GM18499 (cell line): ENCODE data around the gene CD3G.
"Not testable (repeated sequence)": the region's sequence is repeated elsewhere in the genome, so short reads cannot be mapped to it uniquely, and the experiment has no call there.

Experiments
- ATAC-seq: cut with Tn5 transposase; IDR thresholded peaks from one replicate; pipeline ENCODE4 v1.9.1; 2021; ENCODE audit warnings: moderate number of reproducible peaks; ENCODE audit not compliant: insufficient read depth, unreplicated experiment

CD3G gene

DNA sequence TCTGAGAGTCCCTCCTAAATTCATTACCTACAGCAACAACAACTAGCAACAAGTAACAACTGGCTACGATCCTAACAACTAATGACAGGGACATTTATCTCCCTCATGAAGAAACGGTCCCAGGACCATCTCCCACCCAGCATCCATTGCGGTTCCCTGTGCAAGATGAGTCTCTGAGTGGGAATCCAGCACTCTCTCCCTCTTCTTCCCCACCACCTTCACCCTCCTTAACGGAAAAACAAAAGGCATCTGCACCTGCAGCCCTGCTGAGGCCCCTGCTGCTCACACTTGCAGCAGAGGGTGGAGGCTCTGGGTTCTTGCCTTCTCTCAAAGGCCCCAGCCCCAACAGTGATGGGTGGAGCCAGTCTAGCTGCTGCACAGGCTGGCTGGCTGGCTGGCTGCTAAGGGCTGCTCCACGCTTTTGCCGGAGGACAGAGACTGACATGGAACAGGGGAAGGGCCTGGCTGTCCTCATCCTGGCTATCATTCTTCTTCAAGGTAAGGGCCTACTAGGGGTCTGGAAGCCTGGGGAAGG lies at the start of gene CD3G:
Gene CD3G, plus strand, starts transcription at position 364 of the 535 bp plus-strand sequence. Its CDS starts 80 bp downstream, at position 444.
- no peak for ATAC-seq

DNA sequence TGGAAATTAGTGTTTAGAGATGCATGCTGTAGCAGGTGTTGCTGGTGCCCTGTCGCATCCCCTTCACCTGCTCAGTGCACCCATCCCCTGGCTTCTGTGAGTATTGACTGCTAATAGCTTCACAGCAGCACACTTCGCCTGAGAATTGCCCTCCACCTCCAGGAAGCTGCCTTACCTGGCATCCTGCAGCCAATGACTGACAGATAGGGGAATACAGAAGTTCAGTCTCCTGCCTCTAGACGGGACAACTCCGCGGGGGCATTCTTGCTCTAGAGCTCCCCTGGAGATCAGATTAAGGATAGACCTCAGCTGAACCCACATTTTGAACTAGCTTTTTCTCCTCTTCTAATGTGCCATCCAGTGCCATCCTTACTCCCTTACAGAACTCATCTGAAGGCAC lies 48.9 kb upstream of the CD3G start:
- no peak for ATAC-seq

DNA sequence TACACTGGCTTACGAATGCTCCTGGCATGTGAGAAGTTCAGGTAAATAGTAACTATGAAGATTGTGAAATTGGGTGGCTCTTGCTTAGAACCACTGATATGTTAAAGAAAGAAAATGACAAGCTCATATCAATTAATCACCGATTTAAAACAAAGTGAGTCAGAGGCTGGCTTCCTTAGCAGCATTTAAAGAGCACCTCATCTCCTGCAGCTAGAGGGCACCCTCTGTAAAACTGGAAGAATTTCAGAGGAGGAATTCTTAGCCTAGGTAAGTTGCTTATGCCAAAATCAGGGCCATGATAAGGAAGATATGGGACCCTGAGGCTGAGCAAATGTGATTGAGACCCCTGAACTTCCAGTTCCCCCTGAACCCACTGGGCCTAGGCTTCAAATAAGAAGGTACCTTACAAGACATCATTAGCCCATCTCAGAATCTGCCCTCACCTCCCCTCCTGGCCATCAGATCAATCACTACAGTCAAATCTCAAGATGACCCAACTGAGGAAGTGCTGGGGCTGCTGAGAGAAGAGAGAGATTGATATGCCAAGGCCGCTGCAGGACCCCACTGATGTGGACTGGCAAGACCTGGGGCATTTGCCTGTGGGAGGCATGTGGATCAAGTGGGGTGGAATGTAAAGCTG lies 48.2 kb upstream of the CD3G start:
- ATAC-seq, result no peak

DNA sequence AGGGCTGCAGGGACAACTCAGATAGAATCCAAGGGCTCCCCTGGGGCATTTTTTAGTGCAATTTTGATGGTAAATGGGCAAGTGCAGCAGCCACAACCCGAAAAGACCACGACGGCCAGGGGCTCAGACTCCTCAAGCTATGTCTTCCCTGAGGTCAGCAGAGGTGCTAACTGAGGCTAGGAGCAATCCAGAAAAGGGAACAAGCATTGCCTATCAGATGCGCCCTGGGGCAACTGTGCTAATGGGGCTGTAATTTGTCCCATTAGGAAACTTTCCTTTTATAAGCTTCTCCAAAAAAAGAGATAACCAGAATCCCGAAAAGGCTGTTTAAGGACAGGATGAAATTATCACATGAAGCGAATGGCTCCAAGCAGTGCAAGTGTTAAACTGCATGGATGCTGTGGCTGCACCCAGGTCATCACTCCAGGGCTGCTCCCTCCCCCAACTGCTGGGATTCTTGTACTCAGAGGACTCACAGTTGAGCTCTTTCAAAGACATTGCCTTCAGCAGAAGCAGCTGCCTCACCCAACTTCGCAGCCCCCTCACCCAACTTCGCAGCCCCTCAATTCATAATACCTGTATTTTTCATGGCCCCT lies 42.4 kb upstream of the CD3G start:
- ATAC-seq, result no peak

DNA sequence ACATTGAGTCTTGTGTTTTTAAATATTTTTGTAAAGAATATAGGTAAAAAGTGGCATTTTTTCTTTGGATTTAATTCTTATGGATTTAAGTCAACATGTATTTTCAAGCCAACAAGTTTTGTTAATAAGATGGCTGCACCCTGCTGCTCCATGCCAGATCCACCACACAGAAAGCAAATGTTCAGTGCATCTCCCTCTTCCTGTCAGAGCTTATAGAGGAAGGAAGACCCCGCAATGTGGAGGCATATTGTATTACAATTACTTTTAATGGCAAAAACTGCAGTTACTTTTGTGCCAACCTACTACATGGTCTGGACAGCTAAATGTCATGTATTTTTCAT lies 39.9 kb upstream of the CD3G start:
- no peak for ATAC-seq

DNA sequence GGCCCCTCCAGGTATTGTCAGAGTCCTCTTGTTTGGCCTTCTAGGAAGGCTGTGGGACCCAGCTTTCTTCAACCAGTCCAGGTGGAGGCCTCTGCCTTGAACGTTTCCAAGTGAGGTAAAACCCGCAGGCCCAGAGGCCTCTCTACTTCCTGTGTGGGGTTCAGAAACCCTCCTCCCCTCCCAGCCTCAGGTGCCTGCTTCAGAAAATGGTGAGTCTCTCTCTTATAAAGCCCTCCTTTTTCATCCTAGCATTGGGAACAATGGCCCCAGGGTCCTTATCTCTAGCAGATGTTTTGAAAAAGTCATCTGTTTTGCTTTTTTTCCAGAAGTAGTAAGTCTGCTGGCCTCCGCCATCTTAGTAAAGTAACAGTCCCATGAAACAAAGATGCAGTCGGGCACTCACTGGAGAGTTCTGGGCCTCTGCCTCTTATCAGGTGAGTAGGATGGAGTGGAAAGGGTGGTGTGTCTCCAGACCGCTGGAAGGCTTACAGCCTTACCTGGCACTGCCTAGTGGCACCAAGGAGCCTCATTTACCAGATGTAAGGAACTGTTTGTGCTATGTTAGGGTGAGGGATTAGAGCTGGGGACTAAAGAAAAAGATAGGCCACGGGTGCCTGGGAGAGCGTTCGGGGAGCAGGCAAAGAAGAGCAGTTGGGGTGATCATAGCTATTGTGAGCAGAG lies 39.4 kb upstream of the CD3G start, which contains the start of gene CD3E:
Gene CD3E, plus strand, starts transcription at position 163 of the 681 bp plus-strand sequence. Its CDS starts 223 bp downstream, at position 386.
- no peak for ATAC-seq

DNA sequence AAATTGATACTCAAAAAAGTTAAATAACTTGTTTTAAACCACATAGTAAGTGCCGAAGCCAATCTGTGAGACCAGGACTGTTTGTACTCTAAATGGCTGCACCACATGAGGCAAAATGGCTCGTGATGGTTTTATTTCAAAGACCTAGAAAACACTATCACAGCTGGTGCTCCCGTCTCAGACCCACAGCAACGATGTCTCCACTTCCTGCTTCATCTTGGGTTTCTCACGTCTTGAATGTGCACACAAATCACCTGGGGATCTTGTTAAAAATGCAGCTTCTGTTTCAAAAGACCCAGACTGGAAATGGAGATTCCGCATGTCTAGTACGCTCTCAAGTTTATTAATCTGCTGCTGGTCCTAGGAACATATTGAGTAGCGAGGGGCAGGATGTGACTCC lies 38.4 kb upstream of the CD3G start:
- ATAC-seq, result no peak

DNA sequence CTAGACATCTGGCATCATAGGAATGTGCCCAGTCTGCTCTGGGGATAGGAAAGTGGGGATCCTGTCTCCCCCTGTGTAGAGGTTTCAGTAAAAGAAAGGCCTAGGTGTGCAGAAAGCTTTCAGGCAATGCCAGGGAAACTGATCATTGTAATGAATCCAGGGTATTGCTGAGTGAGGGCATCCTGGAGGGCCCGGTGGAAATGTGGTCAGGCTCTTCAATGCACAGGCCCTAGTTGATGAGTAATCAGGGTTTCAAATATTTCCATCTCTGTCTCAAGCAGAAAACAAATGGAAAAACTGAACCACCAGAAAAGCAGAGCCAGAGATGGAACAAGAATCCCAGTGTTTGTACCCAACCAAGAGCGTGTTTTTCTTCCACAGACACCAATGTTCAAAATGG lies 37.6 kb upstream of the CD3G start:
- ATAC-seq, result no peak

DNA sequence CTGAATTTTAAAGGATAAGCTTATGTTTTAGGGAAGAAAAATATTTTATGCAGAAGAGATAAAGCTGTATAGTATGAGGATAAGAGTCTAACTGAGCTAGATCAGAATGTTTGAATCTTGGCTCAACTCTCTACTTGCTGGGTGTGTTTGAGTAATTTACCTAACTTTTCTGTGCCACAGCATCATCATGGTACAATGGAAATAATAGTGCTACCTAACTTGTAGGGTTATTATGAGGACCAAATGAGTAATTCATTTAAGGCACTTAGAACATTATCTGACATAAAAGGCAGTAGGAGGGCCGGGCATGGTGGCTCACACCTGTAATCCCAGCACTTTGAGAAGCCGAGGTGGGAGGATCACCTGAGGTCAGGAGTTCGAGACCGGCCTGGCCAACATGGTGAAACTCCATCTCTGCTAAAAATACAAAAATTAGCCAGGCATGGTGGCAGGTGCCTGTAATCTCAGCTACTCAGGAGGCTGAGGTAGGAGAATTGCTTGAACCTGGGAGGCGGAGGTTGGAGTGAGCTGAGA lies 35.1 kb upstream of the CD3G start:
- ATAC-seq, result not testable (repeated sequence)

DNA sequence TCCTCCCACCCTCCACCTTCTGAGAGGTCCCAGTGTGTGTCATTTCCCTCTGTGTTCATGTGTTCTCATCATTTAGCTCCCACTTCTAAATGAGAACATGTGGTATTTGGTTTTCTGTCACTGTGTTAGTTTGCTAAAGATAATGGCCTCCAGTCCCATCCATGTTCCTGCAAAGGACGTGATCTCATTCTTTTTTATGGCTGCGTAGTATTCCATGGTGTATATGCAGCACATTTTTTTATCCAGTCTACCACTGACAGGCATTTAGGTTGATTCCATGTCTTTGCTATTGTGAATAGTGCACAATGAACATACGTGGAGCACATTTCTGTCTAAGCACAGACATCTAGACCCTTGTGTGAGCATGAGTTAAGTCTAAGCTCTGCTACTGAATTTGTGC lies 33.9 kb upstream of the CD3G start:
- ATAC-seq, result no peak

DNA sequence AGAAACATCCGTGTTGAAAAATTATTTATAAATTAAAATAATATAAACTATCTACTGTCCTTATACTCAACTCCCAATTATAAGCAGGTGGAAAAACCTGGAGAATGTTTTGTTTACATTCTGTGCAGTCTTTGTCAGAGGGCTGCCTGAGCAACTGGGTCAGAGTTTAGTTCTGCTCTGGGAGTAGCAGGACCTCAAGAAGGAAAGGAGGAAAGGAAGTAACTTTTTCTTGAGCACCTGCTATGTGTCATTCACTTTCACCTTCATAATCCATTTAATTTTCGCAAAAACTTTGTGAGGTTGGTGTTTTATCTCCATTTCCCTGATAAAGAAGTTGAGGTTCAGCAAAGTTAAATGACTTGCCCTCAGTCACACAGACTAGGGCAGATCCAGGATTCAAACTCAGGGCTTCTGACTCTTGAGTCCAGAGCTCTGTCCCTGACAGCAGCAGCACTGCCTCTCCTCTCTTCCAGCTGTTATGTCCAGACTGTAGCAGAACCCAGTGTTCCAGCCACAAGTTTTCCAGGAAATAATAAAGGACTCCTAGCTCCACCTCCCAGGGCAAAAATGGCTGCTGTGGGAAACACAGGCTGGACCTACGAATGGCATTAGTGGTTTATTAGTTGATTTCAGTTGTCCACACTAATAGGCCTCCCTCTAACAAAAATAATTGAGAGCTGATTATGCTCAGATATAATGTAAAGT lies 33.2 kb upstream of the CD3G start:
- ATAC-seq, result no peak

DNA sequence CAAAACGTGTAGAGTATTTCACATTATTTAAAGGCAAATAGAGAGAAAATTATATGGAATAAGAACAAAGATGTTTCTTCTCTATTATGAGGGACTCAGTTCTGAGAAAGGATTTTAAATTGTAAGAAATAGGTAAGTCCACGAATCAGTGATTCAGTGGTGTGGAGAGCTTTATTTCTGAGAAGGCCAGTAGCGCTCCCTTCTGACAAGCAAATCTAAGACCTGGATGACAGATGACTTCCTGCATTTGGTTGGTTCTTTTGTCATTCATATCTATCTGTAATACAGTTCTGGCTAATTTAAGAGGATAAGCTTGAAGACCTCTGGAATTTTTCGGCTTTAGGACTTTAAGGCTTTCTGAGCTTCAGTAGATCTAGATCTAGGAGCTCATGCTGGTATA lies 32.6 kb upstream of the CD3G start:
- no peak for ATAC-seq

DNA sequence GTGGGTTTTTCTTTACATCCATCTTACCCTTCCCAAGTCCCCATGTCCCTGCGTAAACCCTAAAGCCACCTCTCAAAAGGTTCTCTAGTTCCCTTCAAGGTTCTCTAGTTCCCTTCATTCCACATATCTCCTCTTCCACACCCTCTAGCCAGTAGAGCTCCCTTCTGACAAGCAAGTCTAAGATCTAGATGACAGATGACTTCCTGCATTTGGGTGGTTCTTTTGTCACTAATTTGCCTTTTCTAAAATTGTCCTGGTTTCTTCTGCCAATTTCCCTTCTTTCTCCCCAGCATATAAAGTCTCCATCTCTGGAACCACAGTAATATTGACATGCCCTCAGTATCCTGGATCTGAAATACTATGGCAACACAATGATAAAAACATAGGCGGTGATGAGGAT lies 31.8 kb upstream of the CD3G start:
- no peak for ATAC-seq

DNA sequence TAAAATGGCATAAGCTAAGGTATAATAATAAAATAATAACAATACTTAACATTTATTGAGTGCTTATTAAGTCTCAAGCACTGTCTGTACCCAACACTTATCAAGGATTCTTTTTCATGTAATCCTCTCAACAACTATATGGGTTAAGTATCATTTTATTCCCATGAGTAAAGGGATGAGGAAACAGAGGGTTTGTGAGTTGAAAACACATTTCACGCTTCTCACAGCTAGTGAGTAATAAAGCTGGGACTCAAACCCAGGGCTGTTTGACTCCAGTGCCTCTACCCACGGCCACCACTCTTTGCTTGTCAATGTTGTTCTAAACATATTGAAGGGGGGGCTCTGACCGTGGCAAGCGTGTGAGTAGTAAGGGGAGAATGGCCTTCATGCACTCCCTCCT lies 30.9 kb upstream of the CD3G start:
- ATAC-seq, result no peak

DNA sequence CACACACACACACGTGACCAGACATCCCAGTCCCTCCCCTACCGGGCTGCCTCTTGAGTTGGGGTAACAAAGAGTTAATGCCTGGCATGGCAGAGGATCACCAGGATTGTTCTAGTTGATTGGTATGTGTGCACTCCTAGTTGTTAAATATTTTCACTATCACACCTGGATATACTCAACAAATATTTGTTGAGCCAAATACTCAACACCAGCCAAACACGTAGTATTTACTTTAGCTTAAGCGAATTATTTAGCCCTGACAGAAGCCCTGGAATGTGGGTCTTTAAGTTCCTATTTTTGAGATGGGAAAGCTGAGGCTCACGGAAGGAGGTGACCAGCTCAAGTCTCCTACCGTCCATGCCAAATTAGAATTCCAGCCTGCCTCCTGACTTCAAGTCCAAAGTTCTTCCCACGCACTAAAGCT lies 29.1 kb upstream of the CD3G start:
- no peak for ATAC-seq

DNA sequence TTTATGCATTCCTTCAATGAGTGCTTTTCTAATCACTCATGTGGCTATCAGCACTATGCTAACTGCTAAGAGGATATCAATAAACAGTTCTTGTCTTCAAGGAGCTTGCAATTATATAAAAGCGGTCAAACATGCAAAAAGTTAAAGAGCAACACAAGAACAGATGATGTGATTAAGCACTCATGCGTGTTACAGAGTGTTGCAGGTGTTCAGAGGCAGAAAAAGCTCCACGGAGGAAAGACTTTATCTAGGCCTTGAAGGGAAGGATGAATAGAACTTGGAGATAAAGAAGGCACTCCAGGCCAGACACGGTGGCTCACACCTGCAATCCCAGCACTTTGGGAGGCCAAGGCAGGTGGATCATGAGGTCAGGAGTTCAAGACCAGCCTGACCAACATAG lies 26.0 kb upstream of the CD3G start:
- no peak for ATAC-seq

DNA sequence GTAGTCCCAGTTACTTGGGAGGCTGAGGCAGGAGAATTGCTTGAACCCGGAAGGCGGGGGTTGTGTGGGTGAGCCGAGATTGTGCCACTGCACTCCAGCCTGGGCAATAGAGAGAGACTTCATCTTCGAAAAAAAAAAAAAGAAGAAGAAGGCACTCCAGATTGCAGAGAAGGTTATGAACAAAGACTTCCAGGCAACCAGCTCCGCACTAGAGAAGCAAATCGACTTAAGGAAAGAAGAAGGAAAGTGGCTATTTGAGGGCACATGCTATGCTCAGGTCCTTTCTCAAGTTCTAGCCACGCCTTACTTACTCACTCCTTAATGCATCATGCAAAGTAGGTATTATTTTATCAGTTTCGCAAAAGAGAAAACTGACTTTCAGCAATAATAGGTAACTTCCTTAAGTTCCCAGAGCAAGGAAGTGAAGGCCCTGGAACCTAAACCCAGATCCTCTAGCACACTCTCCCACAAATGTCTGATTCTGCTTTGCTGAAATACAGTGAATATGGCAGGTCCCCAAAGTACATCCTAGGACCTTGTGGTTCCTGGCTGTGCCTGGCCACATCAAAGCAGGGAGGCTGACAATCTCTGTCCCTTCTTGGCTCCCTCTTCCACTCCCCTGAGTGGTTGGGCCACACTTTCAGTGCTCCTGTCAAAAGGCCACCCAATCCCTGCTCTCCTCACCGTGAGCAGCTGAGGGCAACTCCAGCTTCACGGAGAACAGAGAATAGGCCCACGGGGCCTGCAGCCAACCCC lies 25.4 kb upstream of the CD3G start:
- ATAC-seq, result no peak

DNA sequence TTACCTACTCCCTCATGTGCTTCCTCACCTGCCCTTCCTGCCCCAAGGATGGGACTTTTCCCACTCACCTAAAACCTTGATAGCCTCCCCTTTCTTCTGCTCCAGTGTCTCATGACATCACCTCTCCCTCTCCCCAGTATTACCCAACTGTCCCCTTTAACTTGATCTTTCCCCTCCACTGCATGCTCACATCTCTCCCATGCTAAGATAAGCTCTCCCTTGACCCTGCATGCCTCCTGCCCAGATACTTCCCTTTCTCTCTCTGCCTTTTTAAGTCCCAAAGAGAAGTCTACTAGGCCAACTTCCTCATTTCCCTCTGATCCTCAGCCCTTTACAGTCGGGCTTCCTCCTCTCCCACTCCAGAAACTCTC lies 24.8 kb upstream of the CD3G start:
- no peak for ATAC-seq

DNA sequence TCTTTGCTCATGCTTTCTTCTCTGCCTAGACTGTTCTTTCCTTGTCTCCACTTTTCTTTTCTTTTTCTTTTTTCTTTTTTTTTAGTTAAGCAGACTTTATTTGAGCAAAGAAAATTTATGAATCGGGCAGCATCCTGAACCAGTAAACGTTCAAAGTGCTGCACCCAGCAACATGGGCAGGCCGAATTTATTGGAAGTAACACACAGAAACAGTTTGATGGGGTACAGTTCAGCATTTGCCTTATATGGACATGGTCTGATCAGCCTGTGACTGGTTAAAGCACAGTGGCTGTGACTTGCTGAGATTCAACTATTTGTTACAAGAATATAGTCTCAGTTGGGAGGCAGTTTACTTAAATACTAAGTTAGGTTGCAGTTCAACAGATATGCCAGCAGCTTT lies 23.6 kb upstream of the CD3G start:
- no peak for ATAC-seq
